GM12864 (cell line): Measurements from ENCODE around the gene CUL4A.

Experiments
- DNase-seq: peaks from one replicate; pipeline ENCODE4 v3.0.0-alpha.2; 2011; ENCODE audit warnings: low read depth
- H3K4me3 ChIP-seq: 2 replicates; pipeline ENCODE4 v1.5.1; 2011; ENCODE audit warnings: mild to moderate bottlenecking, low read depth, low read length, control low read depth
- TF ChIP-seq, protein P1 (sequence below): IDR thresholded peaks from 2 replicates; pipeline ENCODE4 v1.5.1; 2011; ENCODE audit warnings: low read depth, mild to moderate bottlenecking, moderate library complexity, low read length, control low read depth, inconsistent platforms; ENCODE audit errors: missing control alignments

Gene CUL4A

GRCh38 chr13:113224486-113224885 is 15.1 kb downstream of the CUL4A start:
- DNase-seq, result no peak
- TF ChIP-seq, protein P1, sequence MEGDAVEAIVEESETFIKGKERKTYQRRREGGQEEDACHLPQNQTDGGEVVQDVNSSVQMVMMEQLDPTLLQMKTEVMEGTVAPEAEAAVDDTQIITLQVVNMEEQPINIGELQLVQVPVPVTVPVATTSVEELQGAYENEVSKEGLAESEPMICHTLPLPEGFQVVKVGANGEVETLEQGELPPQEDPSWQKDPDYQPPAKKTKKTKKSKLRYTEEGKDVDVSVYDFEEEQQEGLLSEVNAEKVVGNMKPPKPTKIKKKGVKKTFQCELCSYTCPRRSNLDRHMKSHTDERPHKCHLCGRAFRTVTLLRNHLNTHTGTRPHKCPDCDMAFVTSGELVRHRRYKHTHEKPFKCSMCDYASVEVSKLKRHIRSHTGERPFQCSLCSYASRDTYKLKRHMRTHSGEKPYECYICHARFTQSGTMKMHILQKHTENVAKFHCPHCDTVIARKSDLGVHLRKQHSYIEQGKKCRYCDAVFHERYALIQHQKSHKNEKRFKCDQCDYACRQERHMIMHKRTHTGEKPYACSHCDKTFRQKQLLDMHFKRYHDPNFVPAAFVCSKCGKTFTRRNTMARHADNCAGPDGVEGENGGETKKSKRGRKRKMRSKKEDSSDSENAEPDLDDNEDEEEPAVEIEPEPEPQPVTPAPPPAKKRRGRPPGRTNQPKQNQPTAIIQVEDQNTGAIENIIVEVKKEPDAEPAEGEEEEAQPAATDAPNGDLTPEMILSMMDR, result no peak

DNA sequence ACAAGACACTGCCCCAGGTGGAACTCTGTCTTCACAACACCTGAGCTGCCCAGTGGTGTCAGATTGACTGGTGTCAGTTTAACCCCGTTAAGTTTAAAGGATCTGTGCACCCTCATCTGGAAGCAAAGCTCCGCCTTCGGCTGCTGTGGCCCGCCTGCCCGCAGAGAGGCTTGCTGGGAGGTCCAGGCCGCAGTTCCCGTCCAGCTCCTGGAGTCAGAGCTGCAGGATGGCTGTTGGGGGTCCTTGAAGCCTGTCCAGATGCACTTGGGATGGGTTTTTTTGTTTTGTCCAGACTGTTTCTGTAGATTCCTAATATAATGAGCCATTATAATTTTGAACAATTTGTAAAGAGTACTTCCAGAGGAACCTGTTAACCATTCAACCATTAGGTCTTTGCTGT is 16.1 kb downstream of the CUL4A start:
- TF ChIP-seq, protein P1, result no peak
- DNase-seq, result no peak
- no peak overlapping the region for H3K4me3 ChIP-seq

More at GRCh38 chr13:113224486-113224885, 15.1 kb downstream of the CUL4A start:
- no peak overlapping the region for H3K4me3 ChIP-seq

DNA sequence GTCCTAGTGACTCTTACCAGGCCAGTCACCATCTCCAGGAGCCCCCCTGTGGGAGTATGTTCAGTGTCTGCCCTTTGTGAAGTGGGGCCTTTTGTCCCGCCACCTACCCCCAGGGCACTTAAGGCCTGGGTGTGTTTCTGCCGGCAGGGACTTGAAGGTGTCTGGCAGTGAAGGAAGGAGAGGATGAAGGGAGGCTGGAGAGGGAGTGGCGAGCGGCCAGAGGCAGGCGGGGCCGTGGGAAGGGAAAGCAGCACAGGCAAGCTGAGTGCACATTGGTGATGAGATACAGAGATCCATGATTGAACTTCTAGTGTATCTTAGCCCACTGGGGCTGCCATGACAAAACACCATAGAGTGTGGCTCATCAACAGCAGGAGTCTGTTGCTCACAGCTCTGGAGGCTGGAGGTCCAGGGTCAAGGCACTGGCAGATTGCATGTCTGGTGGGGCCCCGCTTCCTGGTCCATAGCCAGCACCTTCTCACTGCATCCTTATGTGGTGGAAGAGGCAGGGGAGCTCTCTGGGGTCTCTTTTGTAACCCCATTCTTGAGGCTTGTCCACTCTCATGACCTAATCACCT is 17.5 kb downstream of the CUL4A start:
- TF ChIP-seq, protein P1, result no peak
- no peak for DNase-seq
- no peak overlapping the region for H3K4me3 ChIP-seq

DNA sequence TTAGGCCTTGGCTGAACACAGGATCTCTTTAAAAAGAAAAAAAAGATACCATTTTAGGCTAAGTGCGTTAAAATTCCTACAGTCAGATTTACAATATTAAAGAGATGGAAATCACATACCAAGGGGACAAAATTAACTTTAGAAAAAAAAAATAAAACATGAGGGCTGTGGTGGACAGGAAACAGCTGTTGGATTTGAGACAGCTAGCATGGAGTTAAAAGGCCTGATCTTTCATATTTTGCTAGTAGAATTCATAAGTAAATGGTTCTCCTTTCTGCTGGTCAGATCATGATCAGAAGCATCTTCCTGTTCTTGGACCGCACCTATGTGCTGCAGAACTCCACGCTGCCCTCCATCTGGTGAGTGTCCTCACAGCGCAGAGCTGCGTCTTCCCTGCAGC is 19.7 kb downstream of the CUL4A start:
- no peak for DNase-seq
- no peak overlapping the region for H3K4me3 ChIP-seq
- TF ChIP-seq, protein P1, result no peak

GRCh38 chr13:113229791-113230190 is 20.4 kb downstream of the CUL4A start:
- H3K4me3 ChIP-seq, result no peak overlapping the region
- DNase-seq, result no peak
- TF ChIP-seq, protein P1, result no peak

GRCh38 chr13:113231306-113232207 is 22.1 kb downstream of the CUL4A start:
- no peak overlapping the region for H3K4me3 ChIP-seq
- TF ChIP-seq, protein P1, result no peak
- DNase-seq, result no peak
